A673 (cell line): ENCODE results near the gene TPM3. TPM values are rescaled to one million over a fixed set of nuclear protein-coding genes. Genes with fewer than 3 reads are reported as not detected.
"Not testable (repeated sequence)": the region's sequence is repeated elsewhere in the genome, so short reads cannot be mapped to it uniquely, and the experiment has no call there.

ENCODE experiments used
- BruUV-seq: library from RNA; stranded (reverse); fragments of 400-500 nt; replicated peaks from 2 replicates; lab custom pipeline; 2021; lab: Mats Ljungman, UMichigan
- CTCF ChIA-PET: fragments of 300-600 bp; sonication (Branson Sonifier 250); formaldehyde crosslinking; loops from one replicate; lab custom pipeline; 2022; ENCODE audit warnings: antibody characterized with exemption; lab: Charles Lee
- POLR2A ChIA-PET: fragments of 300-600 bp; sonication (Branson Sonifier 250); formaldehyde crosslinking; loops from one replicate; lab custom pipeline; 2022; ENCODE audit warnings: antibody characterized with exemption; ENCODE audit not compliant: low non-redundant PET; lab: Charles Lee
- DNase-seq: peaks from one replicate; pipeline ENCODE4 v3.0.0-alpha.2; 2015; ENCODE audit warnings: low spot score
- H3K27ac ChIP-seq: fragments of 200-600 bp; sonication (generic); 2 replicates; pipeline ENCODE4 v1.5.1; 2016; ENCODE audit warnings: mixed run types, low read depth, mild to moderate bottlenecking, mixed read lengths, antibody characterized with exemption, low read length; ENCODE audit not compliant: poor library complexity, severe bottlenecking
- H3K27me3 ChIP-seq: fragments of 200-600 bp; sonication (generic); replicated peaks from 2 replicates; pipeline ENCODE4 v1.6.1; 2017; ENCODE audit warnings: mixed run types, low read depth, mild to moderate bottlenecking, mixed read lengths, antibody characterized with exemption, low read length; ENCODE audit not compliant: insufficient read depth, poor library complexity
- H3K36me3 ChIP-seq: fragments of 200-600 bp; sonication (generic); 2 replicates; pipeline ENCODE4 v1.6.1; 2016; ENCODE audit warnings: mixed run types, mild to moderate bottlenecking, mixed read lengths, antibody characterized with exemption, low read length; ENCODE audit not compliant: insufficient read depth, poor library complexity, severe bottlenecking
- H3K4me1 ChIP-seq: fragments of 200-600 bp; sonication (generic); 2 replicates; pipeline ENCODE4 v1.6.1; 2017; ENCODE audit warnings: mixed run types, mild to moderate bottlenecking, mixed read lengths, antibody characterized with exemption, low read length; ENCODE audit not compliant: insufficient read depth, poor library complexity, severe bottlenecking
- H3K4me3 ChIP-seq: fragments of 200-600 bp; sonication (generic); 2 replicates; pipeline ENCODE4 v1.5.1; 2016; ENCODE audit warnings: low read depth, mixed run types, mild to moderate bottlenecking, mixed read lengths, low read length; ENCODE audit not compliant: poor library complexity, severe bottlenecking
- H3K9me3 ChIP-seq: fragments of 200-600 bp; sonication (generic); 2 replicates; pipeline ENCODE4 v1.6.1; 2016; ENCODE audit warnings: mixed run types, low read depth, mild to moderate bottlenecking, mixed read lengths, antibody characterized with exemption, low read length; ENCODE audit not compliant: poor library complexity, severe bottlenecking
- EZH2 ChIP-seq: fragments of 200-600 bp; sonication (generic); IDR thresholded peaks from 2 replicates; pipeline ENCODE4 v1.6.1; 2017; ENCODE audit warnings: borderline replicate concordance, low read depth, mild to moderate bottlenecking, mixed read lengths, antibody characterized with exemption, low read length; ENCODE audit not compliant: poor library complexity, severe bottlenecking
- intact Hi-C: fragments of 100-400 bp; cut with micrococcal nuclease; formaldehyde crosslinking; loops from one replicate; pipeline ENCODE4 v1.10.0; 2022; ENCODE audit not compliant: unreplicated experiment
- total RNA-seq: library from RNA; stranded (reverse); gene quantifications from 2 replicates; pipeline ENCODE4 v1.2.3, GENCODE V29; 2021
- TF ChIP-seq, protein P1 (sequence below): fragments of 300-800, 200-600 bp; sonication (generic); conservative IDR thresholded peaks from 2 replicates; pipeline ENCODE4 v1.5.1; 2017; ENCODE audit warnings: low read depth, mild to moderate bottlenecking, antibody characterized with exemption, low read length, moderate library complexity, mixed read lengths

The TPM3 gene
- total RNA-seq, 1 experiment from 2014 or later: 746 TPM

DNA sequence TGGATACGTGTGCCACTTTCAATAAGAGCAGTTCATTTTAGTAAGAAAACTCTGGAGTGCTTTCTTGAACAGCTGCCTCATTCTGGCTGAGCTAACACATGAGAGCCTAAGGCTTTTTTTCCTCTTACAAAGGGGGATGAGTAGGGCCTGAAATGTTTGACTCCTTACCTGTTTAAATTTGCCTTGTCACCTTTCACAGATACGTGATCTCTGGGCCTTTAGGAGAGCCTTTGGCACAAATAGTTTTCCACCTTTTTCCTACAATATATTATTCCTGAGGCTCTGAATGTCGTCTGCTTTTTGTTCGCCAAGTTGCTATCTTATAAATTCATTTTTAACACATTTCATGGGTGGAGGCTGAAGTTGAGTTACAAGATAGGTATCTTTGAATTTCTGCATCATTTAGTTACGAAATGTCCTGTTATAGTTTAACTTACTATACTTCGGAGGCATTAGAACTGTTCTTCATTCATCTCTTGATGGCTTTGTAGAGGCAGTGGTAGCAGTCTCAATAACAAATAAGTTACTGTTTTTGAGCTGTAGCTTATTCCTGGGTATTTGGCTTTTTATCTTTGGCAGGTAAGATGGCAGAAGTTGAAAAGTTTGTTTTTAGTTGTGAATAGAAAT lies 46.1 kb upstream of the TPM3 start:
- DNase-seq: no peak
- H3K9me3 ChIP-seq: no peaks in the 10 kb centered on the region
- no peaks in the 10 kb centered on the region for H3K4me1 ChIP-seq
- BruUV-seq: no TSS peak
- no peak overlapping the region for H3K4me3 ChIP-seq
- ChIA-PET CTCF (interaction anchor here (0.6 kb wide), 1 partner anchor 39 kb away, joined by 3 read pairs; no protein-coding TSS in a partner anchor), POLR2A (interaction anchor here (0.6 kb wide), 1 partner anchor 80 kb away, joined by 3 read pairs; no protein-coding TSS in a partner anchor)
- peaks cover 97% of the 10 kb centered on the region for H3K36me3 ChIP-seq
- intact Hi-C loops: no loop called here
- TF ChIP-seq EZH2: no peak
- TF ChIP-seq, protein P1, sequence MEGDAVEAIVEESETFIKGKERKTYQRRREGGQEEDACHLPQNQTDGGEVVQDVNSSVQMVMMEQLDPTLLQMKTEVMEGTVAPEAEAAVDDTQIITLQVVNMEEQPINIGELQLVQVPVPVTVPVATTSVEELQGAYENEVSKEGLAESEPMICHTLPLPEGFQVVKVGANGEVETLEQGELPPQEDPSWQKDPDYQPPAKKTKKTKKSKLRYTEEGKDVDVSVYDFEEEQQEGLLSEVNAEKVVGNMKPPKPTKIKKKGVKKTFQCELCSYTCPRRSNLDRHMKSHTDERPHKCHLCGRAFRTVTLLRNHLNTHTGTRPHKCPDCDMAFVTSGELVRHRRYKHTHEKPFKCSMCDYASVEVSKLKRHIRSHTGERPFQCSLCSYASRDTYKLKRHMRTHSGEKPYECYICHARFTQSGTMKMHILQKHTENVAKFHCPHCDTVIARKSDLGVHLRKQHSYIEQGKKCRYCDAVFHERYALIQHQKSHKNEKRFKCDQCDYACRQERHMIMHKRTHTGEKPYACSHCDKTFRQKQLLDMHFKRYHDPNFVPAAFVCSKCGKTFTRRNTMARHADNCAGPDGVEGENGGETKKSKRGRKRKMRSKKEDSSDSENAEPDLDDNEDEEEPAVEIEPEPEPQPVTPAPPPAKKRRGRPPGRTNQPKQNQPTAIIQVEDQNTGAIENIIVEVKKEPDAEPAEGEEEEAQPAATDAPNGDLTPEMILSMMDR: no peak
- no peak overlapping the region for H3K27ac ChIP-seq
- no peaks in the 10 kb centered on the region for H3K27me3 ChIP-seq

DNA sequence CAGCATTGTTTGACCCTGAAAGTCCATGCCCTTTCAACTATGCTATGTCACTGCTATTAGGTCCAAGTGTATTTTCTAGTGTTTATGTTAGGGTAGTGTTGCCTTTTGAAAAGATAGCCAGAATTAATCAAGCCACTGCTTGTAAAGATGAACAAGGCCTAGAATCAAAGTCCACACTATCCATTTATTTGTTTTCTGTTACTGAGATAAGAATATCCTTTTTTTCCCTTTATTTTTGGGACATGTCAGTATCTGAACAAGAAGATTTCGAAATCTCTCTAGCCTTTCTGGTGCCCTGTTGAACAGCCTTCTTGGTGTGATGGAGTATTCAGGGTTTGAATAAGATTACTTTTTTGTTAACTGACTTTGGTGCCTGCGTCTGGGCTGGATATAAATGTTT lies 45.5 kb upstream of the TPM3 start:
- CTCF ChIA-PET: no interaction called here

DNA sequence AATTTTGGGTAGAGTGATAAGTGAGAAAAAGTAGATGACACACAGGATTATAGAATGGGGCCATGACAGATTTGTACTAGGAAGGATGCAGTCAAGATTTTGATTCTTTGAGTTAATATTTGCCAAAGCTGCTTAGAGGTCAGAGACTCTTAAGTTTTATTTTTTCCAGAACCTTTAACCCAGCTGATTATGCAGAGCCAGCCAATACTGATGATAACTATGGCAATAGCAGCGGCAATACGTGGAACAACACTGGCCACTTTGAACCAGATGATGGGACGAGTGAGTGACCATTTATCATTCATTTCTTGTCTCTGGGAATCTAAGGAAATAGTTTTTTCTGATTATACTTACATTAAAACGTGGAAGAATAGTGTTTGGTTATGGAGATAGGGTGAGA lies 45.0 kb upstream of the TPM3 start:
- ChIA-PET CTCF (no interaction called here), POLR2A (interaction anchor here (0.7 kb wide), 1 partner anchor 338 kb away, joined by 3 read pairs; no protein-coding TSS in a partner anchor)
- intact Hi-C loops: no loop called here
- no TSS peak for BruUV-seq
- Histone ChIP-seq H3K9me3 (no peaks in the 10 kb centered on the region), H3K27ac (no peak overlapping the region), H3K36me3 (peaks cover 97% of the 10 kb centered on the region), H3K4me3 (no peak overlapping the region), H3K27me3 (no peaks in the 10 kb centered on the region), H3K4me1 (no peaks in the 10 kb centered on the region)
- DNase-seq: no peak
- TF ChIP-seq EZH2: no peak
- TF ChIP-seq, protein P1: no peak

More for the DNA sequence above, 45.5 kb upstream of the TPM3 start:
- BruUV-seq: no TSS peak
- DNase-seq: no peak
- no peak for TF ChIP-seq EZH2
- TF ChIP-seq, protein P1: no peak
- H3K4me3 ChIP-seq: no peak overlapping the region
- no peaks in the 10 kb centered on the region for H3K9me3 ChIP-seq
- H3K27me3 ChIP-seq: no peaks in the 10 kb centered on the region
- POLR2A ChIA-PET: no interaction called here
- H3K36me3 ChIP-seq: peaks cover 97% of the 10 kb centered on the region
- no peaks in the 10 kb centered on the region for H3K4me1 ChIP-seq
- no peak overlapping the region for H3K27ac ChIP-seq
- intact Hi-C loops: no loop called here

DNA sequence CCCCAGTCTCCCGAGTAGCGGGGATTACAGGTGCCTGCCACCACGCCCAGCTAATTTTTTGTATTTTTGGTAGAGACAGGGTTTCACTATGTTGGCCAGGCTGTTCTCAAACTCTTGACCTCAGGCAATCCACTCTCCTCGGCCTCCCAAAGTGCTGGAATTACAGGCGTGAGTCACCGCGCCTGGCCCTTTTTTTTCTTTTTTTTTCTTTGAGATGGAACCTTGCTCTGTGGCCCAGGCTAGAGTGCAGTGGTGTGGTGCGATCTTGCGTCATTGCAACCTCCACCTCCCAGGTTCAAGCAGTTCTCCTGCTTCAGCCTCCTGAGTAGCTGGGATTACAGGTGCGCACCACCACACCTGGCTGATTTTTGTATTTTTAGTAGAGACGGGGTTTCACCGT lies 41.2 kb upstream of the TPM3 start:
- H3K9me3 ChIP-seq, H3K27ac ChIP-seq, H3K4me1 ChIP-seq, DNase-seq, BruUV-seq, H3K27me3 ChIP-seq, H3K4me3 ChIP-seq, CTCF ChIA-PET, POLR2A ChIA-PET, intact Hi-C loops: not testable (repeated sequence)
- peaks cover 99% of the 10 kb centered on the region for H3K36me3 ChIP-seq

DNA sequence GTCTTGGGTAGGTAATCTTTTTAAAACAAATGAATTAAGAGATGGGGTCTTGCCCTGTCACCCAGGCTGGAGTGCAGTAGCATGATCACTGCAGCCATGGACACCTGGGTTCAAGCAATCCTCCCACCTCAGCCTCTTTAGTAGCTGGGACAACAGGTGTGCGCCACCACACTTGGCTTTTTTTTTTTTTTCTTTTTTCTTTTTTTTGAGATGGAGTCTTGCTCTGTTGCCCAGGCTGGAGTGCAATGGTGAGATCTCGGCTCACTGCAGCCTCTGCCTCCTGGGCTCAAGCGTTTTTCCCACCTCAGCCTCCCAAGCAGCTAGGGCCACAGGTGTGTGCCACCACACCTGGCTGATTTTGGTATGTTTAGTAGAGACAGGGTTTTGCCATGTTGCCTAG lies 39.2 kb upstream of the TPM3 start:
- DNase-seq, H3K4me1 ChIP-seq, CTCF ChIA-PET, H3K9me3 ChIP-seq, H3K4me3 ChIP-seq, POLR2A ChIA-PET, BruUV-seq, H3K27me3 ChIP-seq, intact Hi-C loops, H3K27ac ChIP-seq: not testable (repeated sequence)
- peaks cover 99% of the 10 kb centered on the region for H3K36me3 ChIP-seq
